AG10803 (cell line): ENCODE measurements around the gene FAT3.
A peak's percentile ranks its signal among the peaks of the same experiment; 100 is the strongest.

Experiments used
- DNase-seq: peaks from one replicate; pipeline ENCODE4 v3.0.0; 2010; ENCODE audit warnings: low read depth
- H3K4me3 ChIP-seq: 2 replicates; pipeline ENCODE4 v1.5.1; 2011; ENCODE audit warnings: mild to moderate bottlenecking, low read length, control low read depth
- TF ChIP-seq, protein P1 (sequence below): conservative IDR thresholded peaks from 2 replicates; pipeline ENCODE4 v1.5.1; 2011; ENCODE audit warnings: mild to moderate bottlenecking, low read length, control low read depth, inconsistent platforms

FAT3 gene

DNA sequence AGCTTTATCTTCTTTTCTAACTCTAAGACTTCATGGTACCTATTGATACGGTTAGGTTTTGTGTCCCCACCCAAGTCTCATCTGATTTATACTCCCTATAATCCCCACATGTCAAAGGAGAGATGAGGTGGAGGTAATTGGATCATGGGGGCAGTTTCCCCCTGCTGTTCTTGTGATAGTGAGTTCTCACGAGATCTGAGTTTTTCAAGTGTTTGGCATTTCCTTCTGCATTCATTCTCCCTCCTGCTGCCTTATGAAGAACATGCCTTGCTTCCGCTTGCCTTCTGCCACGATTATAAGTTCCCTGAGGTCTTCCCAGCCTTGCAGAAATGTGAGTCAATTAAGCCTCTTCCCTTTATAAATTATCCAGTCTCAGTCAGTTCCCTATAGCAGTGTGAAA lies 5.1 kb upstream of the FAT3 start:
- no peak for DNase-seq
- TF ChIP-seq, protein P1, sequence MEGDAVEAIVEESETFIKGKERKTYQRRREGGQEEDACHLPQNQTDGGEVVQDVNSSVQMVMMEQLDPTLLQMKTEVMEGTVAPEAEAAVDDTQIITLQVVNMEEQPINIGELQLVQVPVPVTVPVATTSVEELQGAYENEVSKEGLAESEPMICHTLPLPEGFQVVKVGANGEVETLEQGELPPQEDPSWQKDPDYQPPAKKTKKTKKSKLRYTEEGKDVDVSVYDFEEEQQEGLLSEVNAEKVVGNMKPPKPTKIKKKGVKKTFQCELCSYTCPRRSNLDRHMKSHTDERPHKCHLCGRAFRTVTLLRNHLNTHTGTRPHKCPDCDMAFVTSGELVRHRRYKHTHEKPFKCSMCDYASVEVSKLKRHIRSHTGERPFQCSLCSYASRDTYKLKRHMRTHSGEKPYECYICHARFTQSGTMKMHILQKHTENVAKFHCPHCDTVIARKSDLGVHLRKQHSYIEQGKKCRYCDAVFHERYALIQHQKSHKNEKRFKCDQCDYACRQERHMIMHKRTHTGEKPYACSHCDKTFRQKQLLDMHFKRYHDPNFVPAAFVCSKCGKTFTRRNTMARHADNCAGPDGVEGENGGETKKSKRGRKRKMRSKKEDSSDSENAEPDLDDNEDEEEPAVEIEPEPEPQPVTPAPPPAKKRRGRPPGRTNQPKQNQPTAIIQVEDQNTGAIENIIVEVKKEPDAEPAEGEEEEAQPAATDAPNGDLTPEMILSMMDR = no peak
- H3K4me3 ChIP-seq = no peak overlapping the region

- TF ChIP-seq, protein P1 = no peak
- no peak for DNase-seq
- no peak overlapping the region for H3K4me3 ChIP-seq
Measured at GRCh38 chr11:92222701-92223100, 1.9 kb upstream of the FAT3 start.

DNA sequence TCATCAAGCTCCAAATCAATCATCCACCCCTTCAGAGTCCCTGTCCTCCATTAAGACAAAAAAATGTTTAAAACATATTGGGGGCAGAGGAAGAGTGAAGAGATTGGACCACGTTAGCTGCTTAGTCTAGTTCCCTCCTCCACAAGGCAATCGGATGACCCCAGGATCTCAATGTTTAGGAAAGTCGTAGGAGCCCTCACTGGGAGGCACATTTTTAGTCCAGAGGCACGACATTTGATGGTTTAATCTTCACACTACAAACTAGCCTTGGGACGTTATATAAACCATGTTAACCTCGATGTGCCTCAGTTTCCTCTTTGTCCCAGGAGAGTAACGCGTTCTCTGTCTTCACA lies 588 bp upstream of the FAT3 start:
- peak overlapping the region; percentile 65 for H3K4me3 ChIP-seq
- DNase-seq = no peak
- TF ChIP-seq, protein P1 = no peak

DNA sequence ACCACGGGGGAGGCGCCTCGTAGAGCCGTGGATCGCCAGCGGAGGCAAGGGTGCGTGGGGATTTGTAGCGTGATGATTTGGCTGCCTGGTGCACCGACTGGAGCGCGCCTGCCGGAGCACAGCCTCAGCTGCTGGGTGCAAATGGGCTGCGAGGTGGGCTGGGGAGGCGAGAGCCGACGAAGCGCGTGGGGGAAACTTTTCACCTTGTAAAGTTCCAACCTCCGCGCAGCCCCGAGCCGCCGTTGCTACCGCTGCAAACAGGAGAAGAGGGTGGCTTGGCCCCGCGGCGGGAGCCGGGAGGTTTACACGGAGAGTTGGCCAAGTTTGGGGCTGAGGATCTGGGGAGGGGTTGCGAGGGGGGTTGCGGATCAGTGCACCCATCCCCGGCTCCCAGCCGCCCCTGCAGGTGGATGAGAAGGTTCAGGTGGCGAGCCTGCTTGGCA lies 528 bp downstream of the FAT3 start:
- peak overlapping the region; percentile 65 for H3K4me3 ChIP-seq
- TF ChIP-seq, protein P1 = no peak
- no peak for DNase-seq

- TF ChIP-seq, protein P1 = peak; percentile 32
- peak overlapping the region; percentile 65 for H3K4me3 ChIP-seq
- DNase-seq = peak; percentile 16
Measured at GRCh38 chr11:92225568-92226330, 1.1 kb downstream of the FAT3 start.

- DNase-seq = peak; percentile 18
- TF ChIP-seq, protein P1 = no peak
- H3K4me3 ChIP-seq = peak overlapping the region; percentile 65
Measured at GRCh38 chr11:92226331-92227229, 2.0 kb downstream of the FAT3 start.
